Endothelial cell of umbilical vein (primary cell): ENCODE measurements around the gene SLC9A2. TPM values are rescaled to one million over a fixed set of nuclear protein-coding genes. Genes with fewer than 3 reads are reported as not detected.

Experiments
- BruUV-seq: library from RNA; stranded (reverse); fragments of 400-500 nt; replicated peaks from 2 replicates; lab custom pipeline; 2021; lab: Mats Ljungman, UMichigan
- CTCF ChIA-PET: fragments of 300-600, 350-600 bp; sonication (Branson Sonifier 250); formaldehyde crosslinking; loops from one replicate; lab custom pipeline; 2021; ENCODE audit warnings: antibody characterized with exemption, inconsistent platforms; lab: Charles Lee
- POLR2A ChIA-PET: fragments of 300-600, 350-600 bp; sonication (Branson Sonifier 250); formaldehyde crosslinking; loops from one replicate; lab custom pipeline; 2021; ENCODE audit warnings: antibody characterized with exemption, inconsistent platforms; lab: Charles Lee
- DNase-seq: peaks from one replicate; pipeline ENCODE4 v3.0.0-alpha.2; 2011; ENCODE audit warnings: low read depth, low spot score
- FAIRE-seq: peaks from 2 replicates; lab custom pipeline; 2011; peaks lifted over from hg19 to GRCh38; lab: Jason Lieb, UNC
- H2AFZ ChIP-seq: 2 replicates; pipeline ENCODE4 v1.6.0; 2012; ENCODE audit warnings: low read depth, low read length, control low read depth, inconsistent platforms
- H3K27ac ChIP-seq: 2 replicates; pipeline ENCODE4 v1.5.1; 2011; ENCODE audit warnings: low read depth, mild to moderate bottlenecking, control low read depth, low read length, moderate library complexity; ENCODE audit not compliant: insufficient read depth
- H3K27me3 ChIP-seq, 2 experiments: 2 replicates each; pipeline versions ENCODE4 v1.6.0 to v1.6.1; 2011; ENCODE audit warnings: low read length in 2 of 2, mixed read lengths in 1 of 2; ENCODE audit not compliant: control insufficient read depth in 2 of 2, insufficient read depth in 2 of 2
- H3K36me3 ChIP-seq, 2 experiments: 2 replicates in 1 of 2; 3 replicates in 1 of 2; pipeline ENCODE4 v1.5.1; 2011; ENCODE audit warnings: low read length in 2 of 2, mild to moderate bottlenecking in 1 of 2, moderate library complexity in 1 of 2; ENCODE audit not compliant: control insufficient read depth in 2 of 2, insufficient read depth in 2 of 2; ENCODE audit errors: extremely low read depth in 1 of 2
- H3K4me1 ChIP-seq: 3 replicates; pipeline ENCODE4 v1.5.1; 2011; ENCODE audit warnings: mild to moderate bottlenecking, low read length; ENCODE audit not compliant: control insufficient read depth, insufficient read depth; ENCODE audit errors: extremely low read depth
- H3K4me2 ChIP-seq: 2 replicates; pipeline ENCODE4 v1.6.1; 2011; ENCODE audit warnings: low read length, control low read depth, mixed read lengths; ENCODE audit not compliant: insufficient read depth
- H3K4me3 ChIP-seq, 3 experiments: fragments of 200-600 bp in 1 of 3; sonication (generic), shearing (Covaris generic) in 1 of 3; replicated peaks in 1 of 3; 2 replicates each; pipeline ENCODE4 v1.5.1; 2011 to 2016; ENCODE audit warnings: control low read depth in 3 of 3, low read length in 3 of 3, mild to moderate bottlenecking in 2 of 3, inconsistent platforms in 1 of 3, low read depth in 1 of 3, moderate library complexity in 1 of 3; ENCODE audit not compliant: insufficient read depth in 1 of 3
- H3K79me2 ChIP-seq: 2 replicates; pipeline ENCODE4 v1.6.0; 2012; ENCODE audit warnings: low read length, inconsistent platforms; ENCODE audit not compliant: control insufficient read depth, insufficient read depth
- H3K9ac ChIP-seq: replicated peaks from 2 replicates; pipeline ENCODE3; 2011; ENCODE audit warnings: low read length, control low read depth; ENCODE audit not compliant: insufficient read depth; ENCODE audit errors: extremely low read depth
- H3K9me1 ChIP-seq: replicated peaks from 3 replicates; pipeline ENCODE4 v1.6.0; 2011; ENCODE audit warnings: mild to moderate bottlenecking, low read length; ENCODE audit not compliant: control insufficient read depth, insufficient read depth; ENCODE audit errors: extremely low read depth
- H3K9me3 ChIP-seq: replicated peaks from 2 replicates; pipeline ENCODE4 v1.5.1; 2012; ENCODE audit warnings: low read length, inconsistent platforms; ENCODE audit not compliant: control insufficient read depth, insufficient read depth
- H4K20me1 ChIP-seq: replicated peaks from 2 replicates; pipeline ENCODE3; 2011; ENCODE audit warnings: mild to moderate bottlenecking, low read length; ENCODE audit not compliant: control insufficient read depth, insufficient read depth; ENCODE audit errors: extremely low read depth
- FOS ChIP-seq: IDR thresholded peaks from 2 replicates; pipeline ENCODE4 v1.6.1; 2011; ENCODE audit warnings: mild to moderate bottlenecking, low read length, moderate library complexity, borderline replicate concordance; ENCODE audit not compliant: insufficient read depth
- GATA2 ChIP-seq: IDR thresholded peaks from 2 replicates; pipeline ENCODE4 v1.7.0; 2011; ENCODE audit warnings: low read depth, mild to moderate bottlenecking, moderate library complexity, mixed read lengths, low read length; ENCODE audit not compliant: insufficient read length, insufficient read depth
- JUN ChIP-seq: IDR thresholded peaks from 2 replicates; pipeline ENCODE4 v1.6.1; 2011; ENCODE audit warnings: borderline replicate concordance, low read depth; ENCODE audit not compliant: insufficient read length, insufficient read depth
- MAX ChIP-seq: IDR thresholded peaks from 2 replicates; pipeline ENCODE4 v1.6.1; 2011; ENCODE audit not compliant: insufficient read depth, insufficient read length
- MYC ChIP-seq: IDR thresholded peaks from one replicate; pipeline ENCODE4 v1.6.1; 2011; ENCODE audit warnings: mild to moderate bottlenecking, low read depth, low read length
- POLR2A ChIP-seq: IDR thresholded peaks from 2 replicates; pipeline ENCODE4 v1.6.1; 2012; ENCODE audit warnings: low read depth, mild to moderate bottlenecking, control low read depth, low read length
- POLR2AphosphoS5 ChIP-seq: IDR thresholded peaks from 2 replicates; pipeline ENCODE4 v1.6.1; 2012; ENCODE audit warnings: low read depth, mild to moderate bottlenecking, control low read depth, low read length, moderate library complexity; ENCODE audit not compliant: insufficient read depth
- dilution Hi-C: fragments of 300-500 bp; cut with MboI; formaldehyde crosslinking; loops from one replicate; pipeline ENCODE4 v1.15.0; 2019; ENCODE audit warnings: low sequenced_read_pairs; ENCODE audit not compliant: extremely low pct_ligation_motif_present
- intact Hi-C: fragments of 100-400 bp; cut with micrococcal nuclease; formaldehyde crosslinking; loops from one replicate; pipeline ENCODE4 v1.10.0; 2022
- polyA plus RNA-seq, 4 experiments: library from polyadenylated mRNA; depleted of rRNA in 3 of 4; stranded (reverse) in 3 of 4; unstranded in 1 of 4; fragments of >200 nt; gene quantifications; 2 replicates each; pipeline versions ENCODE4 v1.2.1 to v1.2.3, GENCODE V29; 2011 to 2012; ENCODE audit warnings: missing spikeins in 1 of 4
- total RNA-seq: library from RNA; stranded (reverse); gene quantifications from 2 replicates; pipeline ENCODE4 v1.2.3, GENCODE V29; 2021
- TF ChIP-seq, protein P1 (sequence below), 2 donors: IDR thresholded peaks; 1 replicate in 1 of 2; 2 replicates in 1 of 2; pipeline ENCODE4 v1.5.1; 2011; ENCODE audit warnings: low read length in 2 of 2, mild to moderate bottlenecking in 2 of 2, moderate library complexity in 2 of 2, control low read depth in 1 of 2, inconsistent platforms in 1 of 2, low read depth in 1 of 2; ENCODE audit not compliant: insufficient read depth in 1 of 2; ENCODE audit errors: extremely low read depth in 1 of 2

The SLC9A2 gene
- total and polyA plus RNA-seq, 2 donors (not counting 3 experiments of a cell fraction or from before 2014, with no cell fraction given): 0.03 TPM; not detected in 1

- FAIRE-seq (no peak), DNase-seq (no peak)
- no peak overlapping the region for H3K4me2 ChIP-seq
- intact Hi-C loops (no loop called here), dilution Hi-C loops (loop anchor here (25.0 kb wide), 1 partner anchor 112 kb away; no protein-coding TSS in a partner anchor)
- TF ChIP-seq JUN (no peak), GATA2 (no peak), POLR2A (no peak), MAX (no peak), FOS (no peak), MYC (no peak), POLR2AphosphoS5 (no peak)
- TF ChIP-seq, protein P1, sequence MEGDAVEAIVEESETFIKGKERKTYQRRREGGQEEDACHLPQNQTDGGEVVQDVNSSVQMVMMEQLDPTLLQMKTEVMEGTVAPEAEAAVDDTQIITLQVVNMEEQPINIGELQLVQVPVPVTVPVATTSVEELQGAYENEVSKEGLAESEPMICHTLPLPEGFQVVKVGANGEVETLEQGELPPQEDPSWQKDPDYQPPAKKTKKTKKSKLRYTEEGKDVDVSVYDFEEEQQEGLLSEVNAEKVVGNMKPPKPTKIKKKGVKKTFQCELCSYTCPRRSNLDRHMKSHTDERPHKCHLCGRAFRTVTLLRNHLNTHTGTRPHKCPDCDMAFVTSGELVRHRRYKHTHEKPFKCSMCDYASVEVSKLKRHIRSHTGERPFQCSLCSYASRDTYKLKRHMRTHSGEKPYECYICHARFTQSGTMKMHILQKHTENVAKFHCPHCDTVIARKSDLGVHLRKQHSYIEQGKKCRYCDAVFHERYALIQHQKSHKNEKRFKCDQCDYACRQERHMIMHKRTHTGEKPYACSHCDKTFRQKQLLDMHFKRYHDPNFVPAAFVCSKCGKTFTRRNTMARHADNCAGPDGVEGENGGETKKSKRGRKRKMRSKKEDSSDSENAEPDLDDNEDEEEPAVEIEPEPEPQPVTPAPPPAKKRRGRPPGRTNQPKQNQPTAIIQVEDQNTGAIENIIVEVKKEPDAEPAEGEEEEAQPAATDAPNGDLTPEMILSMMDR (IDR thresholded peaks at IDR 0.05; ENCODE audit: extremely low read depth in 1 of 2, insufficient read depth in 1 of 2, low read depth in 1 of 2, low read length in 2 of 2): no peak
- no peak overlapping the region for H2AFZ ChIP-seq
- no peaks in the 10 kb centered on the region for H3K36me3 ChIP-seq
- H4K20me1 ChIP-seq: no peaks in the 10 kb centered on the region
- H3K4me1 ChIP-seq: no peaks in the 10 kb centered on the region
- no peaks in the 10 kb centered on the region for H3K79me2 ChIP-seq
- no peak overlapping the region for H3K9ac ChIP-seq
- ChIA-PET POLR2A (no interaction called here), CTCF (interaction anchor here (0.7 kb wide), 1 partner anchor 17 kb away, joined by 3 read pairs; no protein-coding TSS in a partner anchor)
- BruUV-seq: no TSS peak
- H3K9me1 ChIP-seq: no peaks in the 10 kb centered on the region
- peaks cover 1 to 3% of the 10 kb centered on the region in 2 experiments for H3K27me3 ChIP-seq
- H3K4me3 ChIP-seq: no peak overlapping the region
- no peaks in the 10 kb centered on the region for H3K9me3 ChIP-seq
- no peak overlapping the region for H3K27ac ChIP-seq
These were observed 19.9 kb upstream of the SLC9A2 start for GRCh38 chr2:102599486-102599885.
